Skin of body (tissue), 1 donor: Measurements from ENCODE around the gene CYCS. TPM values are rescaled to one million over a fixed set of nuclear protein-coding genes. Genes with fewer than 3 reads are reported as not detected.

Source experiments
- total RNA-seq: library from RNA; depleted of rRNA; stranded (reverse); fragments of >200 nt; gene quantifications from one replicate; pipeline ENCODE4 v1.2.3, GENCODE V29; 2014

Gene CYCS
- total RNA-seq, 1 donor from 2014 or later = 34.0 TPM

Other genes starting within 250 kb of the CYCS start
- gene OSBPL3, start 145.1 kb downstream of the CYCS start, total RNA-seq = 9.7 TPM
- gene NPVF, start 103.2 kb upstream of the CYCS start, total RNA-seq = not detected